RWPE2 (cell line): Measurements from ENCODE around the gene SYTL5.

Experiments
- ATAC-seq: fragments of 200-7000 bp; cut with Tn5 transposase; 3 replicates; pipeline ENCODE4 v1.9.1; 2021; ENCODE audit warnings: low read depth
- DNase-seq: peaks from one replicate; pipeline ENCODE4 v3.0.0-alpha.2; 2020; ENCODE audit warnings: low spot score
- H3K27ac ChIP-seq: fragments of 450-650 bp; 2 replicates; pipeline ENCODE4 v1.5.1; 2017; ENCODE audit warnings: mild to moderate bottlenecking; ENCODE audit not compliant: poor library complexity, severe bottlenecking
- H3K27me3 ChIP-seq: fragments of 250-450 bp; sonication (Bioruptor Pico); 2 replicates; pipeline ENCODE4 v1.5.1; 2021; ENCODE audit warnings: mild to moderate bottlenecking, moderate library complexity; ENCODE audit not compliant: insufficient read depth, poor library complexity, severe bottlenecking
- H3K36me3 ChIP-seq: fragments of 250-450 bp; sonication (Bioruptor Pico); 2 replicates; pipeline ENCODE4 v1.5.1; 2020; ENCODE audit warnings: low read depth, mild to moderate bottlenecking, moderate library complexity
- H3K4me1 ChIP-seq: fragments of 250-450 bp; sonication (Bioruptor Pico); 2 replicates; pipeline ENCODE4 v1.5.1; 2021; ENCODE audit warnings: mild to moderate bottlenecking, moderate library complexity; ENCODE audit not compliant: insufficient read depth, poor library complexity, severe bottlenecking
- H3K4me3 ChIP-seq: fragments of 250-450 bp; sonication (Bioruptor Pico); 2 replicates; pipeline ENCODE4 v1.5.1; 2021; ENCODE audit warnings: mild to moderate bottlenecking, moderate library complexity; ENCODE audit not compliant: severe bottlenecking
- H3K9me3 ChIP-seq: fragments of 250-450 bp; sonication (Bioruptor Pico); 2 replicates; pipeline ENCODE4 v1.5.1; 2021; ENCODE audit warnings: mild to moderate bottlenecking, moderate library complexity; ENCODE audit not compliant: severe bottlenecking
- CTCF ChIP-seq: fragments of 450-650 bp; IDR thresholded peaks from one replicate; pipeline ENCODE4 v1.5.1; 2017; ENCODE audit warnings: mild to moderate bottlenecking, moderate library complexity; ENCODE audit not compliant: poor library complexity, severe bottlenecking

Gene SYTL5

GRCh38 chrX:38038501-38038900, 32.1 kb downstream of the SYTL5 start:
- ATAC-seq: no peak
- Histone ChIP-seq H3K9me3 (no peaks in the 10 kb centered on the region), H3K27ac (no peak overlapping the region), H3K4me3 (no peak overlapping the region), H3K27me3 (no peaks in the 10 kb centered on the region), H3K36me3 (no peaks in the 10 kb centered on the region), H3K4me1 (no peaks in the 10 kb centered on the region)
- no peak for DNase-seq
- TF ChIP-seq CTCF: no peak

GRCh38 chrX:38041237-38041636, 34.9 kb downstream of the SYTL5 start:
- DNase-seq (no peak), ATAC-seq (no peak)
- TF ChIP-seq CTCF: no peak
- Histone ChIP-seq H3K4me3 (no peak overlapping the region), H3K27ac (no peak overlapping the region), H3K36me3 (no peaks in the 10 kb centered on the region), H3K9me3 (no peaks in the 10 kb centered on the region), H3K4me1 (no peaks in the 10 kb centered on the region), H3K27me3 (no peaks in the 10 kb centered on the region)

GRCh38 chrX:38044701-38045100, 38.3 kb downstream of the SYTL5 start:
- no peaks in the 10 kb centered on the region for H3K36me3 ChIP-seq
- no peaks in the 10 kb centered on the region for H3K9me3 ChIP-seq
- H3K4me3 ChIP-seq: no peak overlapping the region
- no peak for TF ChIP-seq CTCF
- H3K27me3 ChIP-seq: no peaks in the 10 kb centered on the region
- DNase-seq (no peak), ATAC-seq (no peak)
- H3K4me1 ChIP-seq: no peaks in the 10 kb centered on the region
- H3K27ac ChIP-seq: no peak overlapping the region

- no peaks in the 10 kb centered on the region for H3K4me1 ChIP-seq
- no peak for ATAC-seq
- H3K36me3 ChIP-seq: no peaks in the 10 kb centered on the region
- no peaks in the 10 kb centered on the region for H3K9me3 ChIP-seq
- H3K27ac ChIP-seq: no peak overlapping the region
- no peak overlapping the region for H3K4me3 ChIP-seq
- H3K27me3 ChIP-seq: no peaks in the 10 kb centered on the region
- DNase-seq: no peak
- no peak for TF ChIP-seq CTCF
Observed at GRCh38 chrX:38045538-38046096, 39.3 kb downstream of the SYTL5 start.

- TF ChIP-seq CTCF: no peak
- no peaks in the 10 kb centered on the region for H3K9me3 ChIP-seq
Observed at GRCh38 chrX:38048886-38049285, 42.5 kb downstream of the SYTL5 start.

More at GRCh38 chrX:38048886-38049285, 42.5 kb downstream of the SYTL5 start:
- Histone ChIP-seq H3K36me3 (no peaks in the 10 kb centered on the region), H3K27ac (no peak overlapping the region), H3K4me1 (peaks cover 10% of the 10 kb centered on the region), H3K4me3 (no peak overlapping the region), H3K27me3 (no peaks in the 10 kb centered on the region)
- DNase-seq: no peak
- ATAC-seq: no peak
